ENCODE results near the gene AGK.

DNA sequence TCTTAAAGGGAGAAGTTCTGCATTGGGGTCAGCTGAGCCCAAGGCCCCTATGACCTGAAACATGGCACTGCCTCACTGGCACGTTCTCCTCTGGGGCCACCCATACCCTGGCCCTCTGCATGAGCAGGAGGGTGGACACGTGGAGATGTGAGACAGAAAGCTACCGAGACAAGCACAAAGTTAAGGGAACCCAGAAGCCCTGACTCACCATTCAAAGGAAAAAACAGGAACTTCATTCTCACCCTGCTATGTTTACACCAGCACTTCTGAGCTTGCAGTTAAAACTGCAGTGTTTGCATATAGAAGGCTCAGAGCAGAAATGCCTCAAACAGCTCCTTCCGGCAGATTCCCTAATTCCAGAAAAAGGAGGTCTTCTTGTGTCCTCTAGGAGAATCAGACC lies 109.0 kb downstream of the AGK start:
- no peak for TF ChIP-seq EZH2 (IDR thresholded peaks at IDR 0.05; ENCODE audit: low read length)
- TF ChIP-seq CTCF (optimal IDR thresholded peaks at IDR 0.05 in 1 of 3, IDR thresholded peaks at IDR 0.05 in 1 of 3, conservative IDR thresholded peaks at IDR 0.05 in 1 of 3; ENCODE audit: extremely low read depth in 1 of 3, insufficient read depth in 2 of 3, low read length in 3 of 3) = no peak

All from keratinocyte (primary cell).